B cell (primary cell): ENCODE results near the gene PAMR1.

ENCODE experiments used
- CTCF ChIP-seq: fragments of 200-600 bp; IDR thresholded peaks from one replicate; pipeline ENCODE4 v1.8.0; 2022; ENCODE audit warnings: antibody characterized with exemption, mild to moderate bottlenecking
- EZH2 ChIP-seq: IDR thresholded peaks from 2 replicates; pipeline ENCODE4 v1.6.1; 2012; ENCODE audit warnings: borderline replicate concordance, low read depth, mild to moderate bottlenecking, moderate library complexity, low read length; ENCODE audit not compliant: insufficient read depth, poor library complexity, severe bottlenecking

GRCh38 chr11:35555488-35555887 is 30.1 kb upstream of the PAMR1 start:
- TF ChIP-seq EZH2 (no peak), CTCF (no peak)
